HG03045 (cell line): ENCODE results near the gene UGT2A3.
"Not testable (repeated sequence)": the region's sequence is repeated elsewhere in the genome, so short reads cannot be mapped to it uniquely, and the experiment has no call there.

Source experiments
- ATAC-seq: cut with Tn5 transposase; IDR thresholded peaks from one replicate; pipeline ENCODE4 v1.9.1; 2021; ENCODE audit warnings: mild to moderate bottlenecking, moderate library complexity; ENCODE audit not compliant: unreplicated experiment

UGT2A3 gene

DNA sequence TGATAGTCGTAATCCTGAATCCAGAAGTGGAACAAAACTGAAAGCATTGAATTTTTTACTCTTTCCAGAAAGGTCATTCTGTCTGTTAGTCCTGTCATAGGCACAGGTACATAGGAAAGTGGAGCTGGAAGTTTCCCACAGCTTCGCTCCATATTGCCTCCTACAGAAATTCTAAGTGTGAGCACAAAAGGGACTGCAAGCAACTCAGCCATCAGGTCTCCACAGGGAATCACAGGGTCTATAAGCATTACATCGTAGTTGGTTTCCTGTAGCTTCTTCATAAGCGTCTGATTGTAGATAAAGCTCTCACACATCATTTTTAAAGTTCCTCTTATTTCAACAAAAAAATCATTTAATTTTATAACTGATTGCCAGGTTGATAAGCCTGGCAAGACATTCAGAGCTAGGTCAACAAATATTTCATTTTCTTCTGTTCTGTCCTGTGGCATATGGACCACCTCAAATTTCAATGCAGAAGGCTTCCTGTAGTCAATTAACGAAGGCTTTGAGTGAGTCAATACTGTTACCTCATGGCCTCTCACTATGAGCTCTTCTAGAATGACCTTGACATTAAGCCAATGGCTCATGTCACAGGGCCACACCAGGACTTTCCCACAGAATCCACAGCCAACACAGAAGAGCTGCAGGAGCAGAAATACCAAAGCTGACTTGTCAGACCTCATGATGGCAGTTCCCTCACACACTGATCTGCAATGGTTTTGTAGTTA is at the start of gene UGT2A3:
TSS of gene UGT2A3 (minus strand) at position 727 of the 728 bp plus-strand sequence. CDS start at position 683, 44 bp downstream.
- ATAC-seq, result no peak

DNA sequence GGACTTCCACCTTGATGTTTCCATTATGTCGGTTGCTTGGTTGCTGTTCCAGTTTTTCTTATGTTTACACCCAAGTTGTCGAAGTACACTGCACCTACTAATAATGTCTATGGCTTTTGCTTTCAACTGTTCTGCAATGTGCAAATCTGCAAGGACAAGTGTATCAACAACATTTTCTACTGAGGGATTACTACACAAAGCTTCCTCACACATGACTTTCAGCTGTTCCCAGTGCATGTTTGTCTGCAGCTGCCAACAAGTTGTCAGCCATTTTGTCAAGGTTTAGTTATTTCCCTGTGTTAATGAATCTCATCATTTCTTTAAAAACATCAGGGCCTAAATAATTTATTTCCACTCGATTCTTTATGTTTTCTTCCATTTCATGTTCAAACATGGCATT is 45.4 kb upstream of the UGT2A3 start:
- no peak for ATAC-seq

DNA sequence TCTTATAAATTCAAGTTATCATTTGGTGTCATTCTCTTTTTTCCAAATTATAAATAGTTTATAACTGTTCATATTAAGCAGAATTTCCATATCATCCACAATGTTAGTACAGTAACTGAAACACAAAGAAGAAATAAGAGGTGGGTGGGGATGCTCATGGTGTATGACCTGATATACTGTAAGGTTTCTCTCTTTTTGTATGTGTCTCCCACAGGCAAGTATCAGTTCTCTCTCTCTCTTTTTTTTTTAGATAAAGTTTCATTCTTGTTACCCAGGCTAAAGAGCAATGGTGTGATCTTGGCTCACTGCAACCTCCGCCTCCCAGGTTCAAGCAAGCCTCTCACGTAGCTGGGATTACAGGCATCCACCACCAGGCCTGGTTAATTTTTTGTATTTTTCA is 43.7 kb upstream of the UGT2A3 start:
- ATAC-seq, result no peak

DNA sequence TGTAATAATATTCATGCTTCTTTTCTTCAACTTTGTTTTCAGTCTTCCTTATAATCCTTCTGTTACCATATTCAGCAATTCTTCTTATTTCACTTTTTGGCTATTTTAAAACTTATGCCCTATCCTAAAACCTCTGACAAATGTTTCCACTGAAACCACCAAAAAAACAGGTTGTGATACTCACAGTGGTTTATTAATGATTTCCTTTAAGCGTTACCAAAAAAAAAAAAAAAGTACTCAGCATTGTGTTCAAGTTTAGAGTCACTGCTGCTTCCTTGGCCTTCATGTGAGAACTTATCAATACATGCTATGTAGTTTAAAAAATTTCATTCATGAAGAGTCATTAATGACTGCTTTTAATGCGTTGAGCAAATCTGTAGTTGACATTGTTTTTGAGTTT is 35.4 kb upstream of the UGT2A3 start:
- no peak for ATAC-seq

DNA sequence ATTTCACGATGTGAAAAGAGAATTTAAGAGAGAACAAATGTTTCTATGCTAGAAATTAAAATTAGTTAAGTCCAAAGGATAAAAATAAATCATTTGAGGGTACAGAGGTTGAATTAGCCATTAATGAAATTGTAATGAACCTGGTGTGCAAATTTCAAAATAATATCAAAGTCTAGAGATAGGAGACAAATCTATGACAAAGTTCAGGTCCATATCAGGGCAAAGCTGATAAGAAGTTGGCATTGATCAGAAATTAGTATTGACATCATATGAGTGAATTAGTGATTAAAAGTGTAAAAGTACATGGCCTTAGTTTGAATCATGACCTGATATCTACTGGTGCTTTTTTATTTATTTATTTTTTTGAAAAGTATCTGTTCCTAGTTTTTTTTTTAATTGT is 33.8 kb upstream of the UGT2A3 start:
- ATAC-seq, result no peak

DNA sequence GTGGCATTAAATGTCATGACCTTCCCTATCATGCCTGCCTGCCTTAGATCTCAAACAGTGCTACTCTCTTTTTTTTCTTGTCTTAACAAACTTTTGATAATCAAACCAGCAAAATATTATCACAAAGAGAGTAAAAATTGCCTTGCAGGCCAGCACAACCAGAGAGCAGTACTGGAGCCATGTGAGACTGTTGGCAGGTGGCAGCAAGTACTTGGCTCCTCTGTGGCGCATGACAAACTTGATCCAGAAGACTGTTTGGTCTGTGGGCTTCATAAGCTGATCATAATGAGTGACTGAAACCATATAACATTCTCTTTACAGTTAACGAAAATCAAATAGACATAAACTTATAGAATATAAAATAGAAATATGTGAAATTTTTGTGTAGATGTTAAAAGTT is 33.3 kb upstream of the UGT2A3 start:
- no peak for ATAC-seq

DNA sequence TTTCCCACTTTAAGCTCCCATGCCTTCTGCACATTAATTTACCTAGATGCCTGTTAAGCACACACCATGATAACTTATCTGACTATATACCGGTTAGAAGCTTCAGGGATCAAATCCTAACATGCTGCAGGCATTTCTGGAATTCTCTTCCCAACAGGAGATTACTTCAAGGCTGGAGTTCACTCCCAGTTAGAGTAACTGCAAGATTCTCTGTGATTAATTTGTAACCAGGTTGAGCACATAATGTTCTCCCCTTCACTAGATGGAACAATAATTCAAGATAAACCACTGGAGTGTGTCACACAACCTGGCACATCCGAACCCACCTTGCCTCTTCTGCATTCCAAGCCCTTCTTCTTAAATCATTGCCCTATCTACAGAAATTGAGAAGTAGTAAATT is 11.8 kb upstream of the UGT2A3 start:
- ATAC-seq, result no peak

DNA sequence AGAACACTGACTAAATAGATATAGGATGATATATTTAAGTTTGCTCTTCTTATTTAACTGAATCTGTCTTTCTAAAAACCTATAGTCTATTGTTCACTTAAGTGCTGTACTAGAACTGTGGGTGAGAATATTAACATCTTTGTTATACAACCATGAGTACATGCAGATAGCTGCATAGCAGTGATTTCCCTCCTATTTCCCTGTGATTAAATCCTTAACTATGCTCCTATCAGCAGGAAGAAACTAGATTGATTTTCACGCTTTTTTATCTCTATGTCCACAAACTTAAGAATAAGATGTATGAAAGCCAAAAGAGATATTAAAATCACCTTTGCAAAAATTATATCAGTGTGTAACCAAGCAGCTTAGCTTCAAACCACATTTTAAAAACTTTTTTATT is 11.3 kb upstream of the UGT2A3 start:
- ATAC-seq, result no peak

DNA sequence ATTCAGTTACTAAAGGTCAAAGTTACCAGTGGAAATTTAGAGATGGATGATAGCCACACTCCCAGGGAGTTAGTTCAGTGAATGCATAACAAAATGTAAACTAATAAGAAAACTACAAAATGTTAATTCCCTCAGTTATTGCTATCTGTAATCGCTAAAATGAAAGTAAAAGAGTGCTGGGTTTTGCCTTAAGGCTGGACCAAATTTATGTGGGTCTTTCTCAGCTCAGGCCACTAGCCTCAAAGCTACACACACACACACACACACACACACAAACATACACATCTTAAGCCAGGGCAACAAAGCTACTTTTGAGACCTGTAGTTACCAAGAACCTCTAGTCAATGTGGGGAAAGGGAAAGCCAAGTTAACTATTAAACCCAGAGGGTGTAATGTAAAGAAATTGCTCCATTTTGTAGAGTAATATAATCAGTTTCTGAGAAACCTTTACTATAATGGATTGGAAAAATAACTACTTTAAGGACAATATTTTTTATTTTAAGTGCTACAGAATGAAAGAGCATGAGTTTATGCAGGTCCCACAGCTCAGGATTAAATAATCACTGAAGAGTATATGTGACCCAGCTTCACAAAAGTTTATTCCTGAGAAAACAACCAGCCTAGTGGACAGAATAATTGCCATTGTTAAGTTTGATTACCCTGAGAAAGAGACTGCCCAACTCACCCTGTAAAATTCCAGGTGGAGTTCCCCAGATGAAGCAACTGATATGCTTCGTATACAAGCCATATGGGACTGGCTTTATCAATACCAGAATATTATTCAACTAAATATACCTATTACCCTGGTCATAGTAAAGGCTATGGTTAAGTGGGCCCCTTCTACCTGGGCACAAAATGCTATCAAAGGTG is 8.9 kb upstream of the UGT2A3 start:
- no peak for ATAC-seq

DNA sequence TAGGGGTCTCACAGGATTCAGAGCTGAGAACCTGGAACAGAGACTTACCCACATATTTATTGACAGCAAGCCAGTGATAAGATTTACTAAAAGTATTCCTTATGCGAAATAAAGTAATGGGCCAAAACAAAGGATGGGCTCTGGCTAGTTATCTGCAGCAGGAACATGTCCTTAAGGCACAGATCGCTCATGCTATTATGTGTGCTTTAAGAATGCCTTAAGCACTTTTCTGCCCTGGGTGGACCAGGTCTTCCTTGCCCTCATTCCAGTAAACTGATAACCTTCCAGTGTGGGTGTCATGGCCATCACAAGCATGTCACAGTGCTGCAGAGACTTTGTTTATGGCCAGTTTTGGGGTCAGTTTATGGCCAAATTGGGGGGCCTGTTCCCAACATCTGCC is 7.5 kb upstream of the UGT2A3 start:
- ATAC-seq, result not testable (repeated sequence)

DNA sequence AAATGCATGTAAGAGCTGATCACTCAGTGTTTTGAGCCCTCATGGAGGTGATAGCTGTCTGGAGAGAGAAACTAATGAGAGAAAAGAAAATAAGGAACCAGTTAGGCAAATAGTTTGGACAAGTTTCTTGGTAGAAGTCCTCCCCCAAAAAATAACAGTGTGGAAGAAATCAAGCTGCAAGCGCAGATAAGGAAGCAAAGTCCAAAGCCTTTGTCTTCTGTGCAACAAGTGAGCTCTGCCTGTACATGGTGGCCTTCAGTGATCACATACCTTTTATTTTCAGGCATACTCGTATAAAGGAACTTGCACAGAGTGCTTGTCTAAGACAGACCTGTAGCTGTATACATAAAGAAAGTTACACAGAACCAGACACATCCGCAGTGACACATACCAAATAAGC is 2.5 kb upstream of the UGT2A3 start:
- no peak for ATAC-seq

DNA sequence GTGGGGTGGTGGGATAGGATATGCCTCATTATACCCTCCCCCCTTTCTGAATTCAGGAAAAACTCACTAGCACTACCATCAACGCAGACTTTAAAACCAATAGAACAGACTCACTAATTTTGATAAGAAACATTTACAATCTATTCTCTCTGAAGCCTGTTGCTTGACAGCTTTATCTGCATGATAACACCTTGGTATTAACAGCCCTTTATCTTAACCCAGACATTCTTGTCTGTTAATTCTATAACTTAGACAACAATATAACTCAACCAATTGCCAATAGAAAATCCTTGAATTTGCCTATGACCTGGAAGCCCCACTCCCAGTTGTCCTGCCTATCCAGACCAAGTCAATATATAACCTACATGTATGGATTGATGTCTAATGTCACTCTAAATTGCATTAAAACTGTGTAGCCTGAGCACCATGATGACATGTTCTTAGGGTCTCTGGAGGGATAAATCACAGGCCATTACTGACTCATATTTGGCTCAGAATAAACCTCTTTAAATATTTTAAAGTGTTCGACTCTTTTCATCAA is 1.5 kb upstream of the UGT2A3 start:
- ATAC-seq, result no peak

DNA sequence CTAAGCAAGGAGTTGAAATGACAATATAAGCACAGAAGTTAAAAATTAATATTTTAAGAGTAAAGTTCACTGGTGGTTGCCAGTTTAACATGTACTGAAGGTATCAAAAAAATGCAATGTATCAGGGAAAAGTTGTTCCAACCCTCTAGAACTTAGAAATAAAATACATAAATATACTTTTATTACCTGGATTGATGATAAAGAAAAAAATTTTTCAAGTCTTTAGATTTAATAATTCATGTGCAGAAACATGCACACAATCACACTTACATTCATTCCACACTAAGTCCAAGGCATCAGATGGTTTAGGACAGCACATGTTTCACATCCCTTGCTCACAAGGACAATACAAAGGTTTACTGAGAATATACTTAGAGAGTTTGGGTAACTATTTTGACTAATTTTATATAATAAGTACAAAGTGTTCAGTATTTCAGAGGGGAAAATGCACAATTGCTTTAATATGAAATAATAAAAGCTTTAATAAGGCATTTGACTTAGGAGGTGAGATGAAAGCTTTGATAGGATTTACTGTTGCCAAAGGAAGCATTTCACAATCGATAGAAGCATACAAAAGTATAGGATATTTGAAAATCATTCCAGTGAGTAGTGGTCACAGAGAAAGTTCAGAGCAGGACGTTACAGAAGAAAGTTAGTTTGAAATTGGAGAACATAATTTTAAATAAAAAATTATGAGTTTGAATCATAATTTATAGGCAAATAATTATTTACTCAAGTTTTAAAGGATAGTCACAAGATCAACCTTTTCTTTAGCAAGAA is 392 bp upstream of the UGT2A3 start:
- ATAC-seq, result no peak

DNA sequence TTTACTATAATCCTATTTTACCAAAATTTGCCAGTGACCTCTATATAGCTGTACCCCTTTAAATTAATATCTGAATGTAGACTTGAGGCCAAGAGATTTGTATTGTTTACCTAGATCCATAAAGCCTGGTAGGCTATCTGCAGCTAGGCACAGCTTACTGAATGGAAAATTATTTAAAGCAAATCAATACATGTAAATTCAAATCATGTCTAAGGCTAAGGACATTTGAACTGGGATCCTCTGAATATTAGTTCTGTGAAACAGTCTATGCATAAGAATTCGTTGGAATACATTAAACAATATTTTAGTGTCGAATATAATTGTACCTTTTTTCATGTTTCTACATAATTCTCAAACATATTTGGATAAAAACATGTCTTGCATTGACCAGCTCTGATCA is 1.6 kb downstream of the UGT2A3 start:
- ATAC-seq, result no peak

DNA sequence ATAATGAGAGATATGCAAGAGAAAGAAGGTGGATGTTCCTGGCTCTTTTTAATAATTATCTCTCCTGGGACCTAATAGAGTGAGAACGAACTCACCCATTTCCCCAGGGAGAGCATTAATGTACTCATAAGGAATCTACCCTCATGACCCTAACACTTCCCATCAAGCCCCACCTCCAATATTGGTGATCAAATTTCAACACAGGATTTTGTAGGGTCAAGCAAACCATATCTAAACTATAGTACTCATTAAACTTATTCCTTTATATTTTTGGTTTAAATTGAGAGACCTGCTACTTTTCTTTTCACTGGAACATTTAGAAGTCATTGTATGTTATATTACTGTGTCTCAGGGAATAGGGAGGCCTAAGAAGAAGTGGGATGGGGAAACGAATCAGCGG is 2.6 kb downstream of the UGT2A3 start:
- ATAC-seq, result no peak

DNA sequence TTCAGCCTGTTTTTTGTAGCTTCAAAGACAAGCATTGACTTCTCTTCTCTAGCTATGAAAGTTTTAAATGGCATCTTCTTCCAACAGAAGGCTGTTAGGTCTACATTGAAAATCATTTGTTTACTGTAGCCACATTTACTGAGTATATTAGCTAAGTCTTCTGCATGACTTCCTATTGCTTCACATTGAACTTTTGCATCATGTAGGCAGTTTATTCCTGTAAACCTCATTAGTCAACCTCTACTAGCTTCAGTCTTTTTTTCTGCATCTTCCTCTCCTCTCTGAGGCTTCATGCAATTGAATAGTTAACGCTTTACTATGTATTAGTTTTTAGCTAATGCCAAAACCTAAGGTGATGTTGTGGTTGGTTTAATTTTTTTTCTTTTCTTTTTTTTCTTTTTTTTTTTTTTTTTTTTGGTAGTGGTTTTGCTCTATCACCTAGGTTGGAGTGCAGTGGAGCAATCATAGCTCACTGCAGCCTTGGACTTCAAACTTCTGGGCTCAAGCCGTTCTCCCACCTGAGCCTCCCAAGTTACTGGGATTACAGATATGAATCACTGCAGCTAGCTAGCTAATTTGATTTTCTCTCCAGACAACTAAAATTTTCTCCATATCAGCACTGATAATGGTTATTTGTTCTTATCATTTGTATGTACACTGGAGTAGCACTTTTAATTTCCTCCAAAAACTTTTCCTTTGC is 3.4 kb downstream of the UGT2A3 start:
- ATAC-seq, result no peak

DNA sequence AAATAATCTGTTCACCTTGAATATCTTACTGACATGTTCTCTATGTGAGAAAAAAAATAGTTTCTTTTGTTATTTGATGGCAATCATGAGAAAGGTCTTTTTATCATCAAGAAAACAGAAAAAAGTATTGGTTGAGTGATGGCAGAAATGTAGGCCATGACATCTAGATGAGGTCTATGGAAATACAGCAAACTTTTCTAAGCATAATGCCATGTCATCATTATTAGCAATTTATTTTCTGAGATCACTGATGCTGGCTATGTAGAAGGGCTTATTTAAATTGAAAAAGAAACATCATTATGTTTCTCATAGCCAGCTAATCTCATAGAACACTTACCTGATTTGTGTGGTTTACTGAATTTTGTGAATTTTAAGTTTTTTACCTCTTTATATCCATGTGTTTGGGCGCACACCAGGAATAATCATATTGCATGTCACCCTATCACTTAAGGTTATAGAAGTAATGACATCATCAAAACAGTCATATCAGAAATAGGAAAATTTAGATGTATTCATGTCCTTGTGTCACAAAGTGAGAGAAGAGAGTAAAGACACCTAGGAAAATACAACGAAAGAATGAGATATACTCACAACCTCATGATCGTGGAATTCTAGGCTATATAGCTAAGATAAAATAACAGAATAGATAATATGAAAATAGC is 22.4 kb downstream of the UGT2A3 start:
- ATAC-seq, result no peak

DNA sequence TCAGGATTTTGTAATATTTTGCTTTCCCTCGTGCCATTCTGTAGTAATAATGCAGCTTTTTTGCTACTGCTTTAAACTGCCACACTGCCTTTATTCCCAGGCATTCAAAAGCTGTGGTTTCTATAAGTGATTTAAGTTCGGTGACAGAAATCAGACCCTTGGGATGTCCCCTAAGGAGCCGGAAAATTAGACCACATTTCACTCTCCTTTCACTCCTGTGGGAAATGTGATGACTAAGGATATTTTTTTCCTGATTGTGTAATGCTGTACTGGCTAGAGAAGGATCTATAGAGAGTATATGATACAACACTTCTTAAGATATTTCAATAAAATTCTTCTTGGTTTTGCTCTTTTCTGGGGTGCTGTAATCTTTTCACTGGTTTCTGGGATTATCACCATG is 24.4 kb downstream of the UGT2A3 start:
- ATAC-seq, result no peak

DNA sequence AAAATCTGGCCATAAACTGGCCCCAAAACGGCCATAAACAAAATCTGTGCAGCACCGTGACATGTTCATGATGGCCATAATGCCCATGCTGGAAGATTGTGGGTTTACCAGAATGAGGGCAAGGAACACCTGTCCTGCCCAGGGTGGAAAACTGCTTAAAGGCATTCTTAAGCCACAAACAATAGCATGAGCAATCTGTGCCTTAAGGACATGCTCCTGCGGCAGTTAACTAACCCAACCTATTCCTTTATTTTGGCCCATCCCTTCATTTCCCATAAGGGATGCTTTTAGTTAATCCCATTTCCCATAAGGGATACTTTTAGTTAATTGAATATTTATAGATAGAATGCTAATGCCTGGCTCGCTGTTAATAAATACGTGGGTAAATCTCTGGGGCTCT is 29.4 kb downstream of the UGT2A3 start:
- not testable (repeated sequence) for ATAC-seq

DNA sequence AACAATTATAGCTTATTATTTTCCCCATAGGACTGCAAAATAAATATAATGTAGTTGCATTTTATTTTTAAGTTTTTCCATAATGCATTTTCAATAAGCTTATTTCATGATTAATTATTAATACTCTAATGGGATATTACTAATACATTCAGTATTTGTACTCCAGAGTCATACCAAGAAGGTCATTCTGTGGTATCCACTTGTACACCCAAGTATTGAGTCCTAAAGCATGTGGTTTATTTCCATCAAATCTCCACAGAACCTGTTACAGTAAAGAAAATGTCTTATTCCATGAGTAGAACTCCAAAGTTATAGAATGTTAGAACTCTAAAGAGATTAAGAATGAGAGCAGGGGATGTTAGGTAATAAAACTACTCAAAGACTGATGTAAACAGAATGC is 30.6 kb downstream of the UGT2A3 start:
- ATAC-seq, result no peak
